IMR-90 (cell line): ENCODE measurements around the gene TMIGD1. TPM values are rescaled to one million over a fixed set of nuclear protein-coding genes. Genes with fewer than 3 reads are reported as not detected.

Experiments
- ATAC-seq: fragments of 200-7000 bp; cut with Tn5 transposase; 2 replicates; pipeline ENCODE4 v1.9.1; 2020; ENCODE audit warnings: low read depth, mild to moderate bottlenecking, moderate library complexity
- BruUV-seq: library from RNA; stranded (reverse); fragments of 400-500 nt; replicated peaks from 2 replicates; lab custom pipeline; 2021; lab: Mats Ljungman, UMichigan
- CTCF ChIA-PET: fragments of 300-600 bp; formaldehyde crosslinking; extraction: SDS; loops from one replicate; lab custom pipeline; 2021; ENCODE audit warnings: antibody characterized with exemption; lab: Yijun Ruan, JAX
- POLR2A ChIA-PET: fragments of 300-600 bp; sonication (Branson Sonifier 250); formaldehyde crosslinking; loops from one replicate; lab custom pipeline; 2022; ENCODE audit warnings: antibody characterized with exemption; ENCODE audit not compliant: unreplicated experiment; lab: Charles Lee
- DNase-seq: peaks from one replicate; pipeline ENCODE4 v3.0.0; 2013
- H2AFZ ChIP-seq: replicated peaks from 2 replicates; pipeline ENCODE3; 2013; ENCODE audit warnings: low read length, mild to moderate bottlenecking; ENCODE audit not compliant: poor library complexity
- H2AK5ac ChIP-seq: 2 replicates; pipeline ENCODE4 v1.6.1; 2013; ENCODE audit warnings: low read depth, low read length, inconsistent platforms
- H2AK9ac ChIP-seq: replicated peaks from 2 replicates; pipeline ENCODE3; 2013; ENCODE audit warnings: mild to moderate bottlenecking, low read depth, low read length, moderate library complexity; ENCODE audit not compliant: poor library complexity
- H2BK120ac ChIP-seq: 2 replicates; pipeline ENCODE4 v1.6.1; 2013; ENCODE audit warnings: low read depth, low read length, inconsistent platforms
- H2BK15ac ChIP-seq: 3 replicates; pipeline ENCODE4 v1.6.1; 2013; ENCODE audit warnings: low read depth, low read length, inconsistent platforms
- H2BK20ac ChIP-seq: 2 replicates; pipeline ENCODE4 v1.6.1; 2013; ENCODE audit warnings: low read depth, mild to moderate bottlenecking, inconsistent platforms, low read length, moderate library complexity
- H2BK5ac ChIP-seq: 2 replicates; pipeline ENCODE4 v1.6.1; 2013; ENCODE audit warnings: mild to moderate bottlenecking, low read depth, low read length, inconsistent platforms; ENCODE audit not compliant: poor library complexity, severe bottlenecking
- H3K14ac ChIP-seq: replicated peaks from 2 replicates; pipeline ENCODE4 v1.6.1; 2013; ENCODE audit warnings: low read depth, low read length, inconsistent platforms
- H3K18ac ChIP-seq: 2 replicates; pipeline ENCODE4 v1.6.1; 2013; ENCODE audit warnings: low read depth, low read length, control low read depth
- H3K23ac ChIP-seq: 2 replicates; pipeline ENCODE4 v1.6.1; 2013; ENCODE audit warnings: low read depth, low read length, inconsistent platforms
- H3K27ac ChIP-seq: 2 replicates; pipeline ENCODE4 v1.5.1; 2013; ENCODE audit warnings: mild to moderate bottlenecking, control low read depth, low read length; ENCODE audit not compliant: insufficient read depth
- H3K27me3 ChIP-seq: 2 replicates; pipeline ENCODE4 v1.6.1; 2013; ENCODE audit warnings: low read length; ENCODE audit not compliant: control insufficient read depth, insufficient read depth
- H3K36me3 ChIP-seq: 2 replicates; pipeline ENCODE4 v1.6.1; 2013; ENCODE audit warnings: low read length, mixed read lengths; ENCODE audit not compliant: control insufficient read depth, insufficient read depth
- H3K4ac ChIP-seq: 2 replicates; pipeline ENCODE4 v1.6.1; 2013; ENCODE audit warnings: low read depth, low read length, inconsistent platforms
- H3K4me1 ChIP-seq: 2 replicates; pipeline ENCODE4 v1.6.1; 2013; ENCODE audit warnings: low read length, mixed read lengths; ENCODE audit not compliant: control insufficient read depth, insufficient read depth
- H3K4me2 ChIP-seq: 2 replicates; pipeline ENCODE4 v1.6.1; 2013; ENCODE audit warnings: low read depth, mild to moderate bottlenecking, control low read depth, low read length, moderate library complexity
- H3K4me3 ChIP-seq: 2 replicates; pipeline ENCODE4 v1.5.1; 2013; ENCODE audit warnings: low read depth, mild to moderate bottlenecking, control low read depth, low read length, moderate library complexity; ENCODE audit not compliant: insufficient read depth
- H3K56ac ChIP-seq: 2 replicates; pipeline ENCODE4 v1.6.1; 2013; ENCODE audit warnings: low read length, inconsistent platforms; ENCODE audit not compliant: insufficient read depth; ENCODE audit errors: extremely low read depth
- H3K79me1 ChIP-seq, 2 experiments: 2 replicates each; pipeline ENCODE4 v1.6.1; 2013; ENCODE audit warnings: low read length in 2 of 2, inconsistent platforms in 1 of 2, low read depth in 1 of 2
- H3K9ac ChIP-seq: 2 replicates; pipeline ENCODE4 v1.6.1; 2013; ENCODE audit warnings: low read depth, low read length, control low read depth
- H3K9me1 ChIP-seq: 2 replicates; pipeline ENCODE4 v1.6.1; 2013; ENCODE audit warnings: low read length, inconsistent platforms; ENCODE audit not compliant: insufficient read depth
- H3K9me3 ChIP-seq: 2 replicates; pipeline ENCODE4 v1.6.1; 2013; ENCODE audit warnings: low read length; ENCODE audit not compliant: control insufficient read depth, insufficient read depth
- H4K20me1 ChIP-seq: 2 replicates; pipeline ENCODE4 v1.6.1; 2013; ENCODE audit warnings: low read length, inconsistent platforms; ENCODE audit not compliant: insufficient read depth
- H4K5ac ChIP-seq: 2 replicates; pipeline ENCODE4 v1.6.1; 2013; ENCODE audit warnings: mild to moderate bottlenecking, low read depth, low read length, control low read depth
- H4K8ac ChIP-seq, 2 experiments: 2 replicates each; pipeline ENCODE4 v1.6.1; 2013; ENCODE audit warnings: low read depth in 2 of 2, low read length in 2 of 2, control low read depth in 1 of 2, inconsistent platforms in 1 of 2
- H4K91ac ChIP-seq: 2 replicates; pipeline ENCODE4 v1.6.1; 2013; ENCODE audit warnings: low read depth, low read length, inconsistent platforms; ENCODE audit not compliant: insufficient read depth
- BHLHE40 ChIP-seq: fragments of 150-350 bp; IDR thresholded peaks from 2 replicates; pipeline ENCODE4 v1.6.1; 2016; ENCODE audit warnings: mild to moderate bottlenecking, low read depth, low read length
- CEBPB ChIP-seq: IDR thresholded peaks from 2 replicates; pipeline ENCODE4 v1.6.1; 2012; ENCODE audit warnings: low read depth, low read length, improper control_type of control experiment
- CHD1 ChIP-seq: IDR thresholded peaks from 2 replicates; pipeline ENCODE4 v1.6.1; 2012; ENCODE audit warnings: low read depth, low read length, improper control_type of control experiment
- FOS ChIP-seq: fragments of 150-350 bp; IDR thresholded peaks from 2 replicates; pipeline ENCODE4 v1.6.1; 2016; ENCODE audit warnings: low read depth, low read length
- MAFK ChIP-seq: IDR thresholded peaks from 2 replicates; pipeline ENCODE4 v1.6.1; 2012; ENCODE audit warnings: low read depth, low read length, improper control_type of control experiment
- MAZ ChIP-seq: IDR thresholded peaks from 2 replicates; pipeline ENCODE4 v1.6.1; 2012; ENCODE audit warnings: low read depth, mild to moderate bottlenecking, low read length, improper control_type of control experiment, moderate library complexity, borderline replicate concordance
- MXI1 ChIP-seq: IDR thresholded peaks from 2 replicates; pipeline ENCODE4 v1.6.1; 2012; ENCODE audit warnings: low read depth, mild to moderate bottlenecking, low read length, moderate library complexity, borderline replicate concordance
- NFE2L2 ChIP-seq: fragments of 150-350 bp; IDR thresholded peaks from 2 replicates; pipeline ENCODE4 v1.6.1; 2016; ENCODE audit warnings: low read depth, mild to moderate bottlenecking, low read length
- POLR2A ChIP-seq: IDR thresholded peaks from 2 replicates; pipeline ENCODE4 v1.6.1; 2012; ENCODE audit warnings: mild to moderate bottlenecking, low read depth, low read length
- RAD21 ChIP-seq: IDR thresholded peaks from 2 replicates; pipeline ENCODE4 v1.6.1; 2012; ENCODE audit warnings: low read length, improper control_type of control experiment
- RCOR1 ChIP-seq: IDR thresholded peaks from 2 replicates; pipeline ENCODE4 v1.6.1; 2012; ENCODE audit warnings: mild to moderate bottlenecking, low read length, improper control_type of control experiment; ENCODE audit not compliant: insufficient replicate concordance
- RFX5 ChIP-seq: IDR thresholded peaks from 2 replicates; pipeline ENCODE4 v1.8.0; 2012; ENCODE audit warnings: low read depth, mild to moderate bottlenecking, low read length, moderate library complexity
- SMC3 ChIP-seq: fragments of 150-350 bp; IDR thresholded peaks from 2 replicates; pipeline ENCODE4 v1.6.1; 2016; ENCODE audit warnings: low read depth, mild to moderate bottlenecking, antibody characterized with exemption, low read length, moderate library complexity
- USF2 ChIP-seq: fragments of 150-350 bp; IDR thresholded peaks from 2 replicates; pipeline ENCODE4 v1.6.1; 2017; ENCODE audit warnings: mild to moderate bottlenecking, antibody characterized with exemption, low read length, low read depth
- WGBS, 2 experiments: methylation state at CpG; one replicate each; pipeline versions ENCODE4 v1.1.5 to v1.1.7; 2013; ENCODE audit warnings: missing lambda C conversion rate in 2 of 2; ENCODE audit not compliant: insufficient read length in 1 of 2; ENCODE audit errors: extremely low coverage in 2 of 2; 5-methylcytosine and 5-hydroxymethylcytosine counted together
- dilution Hi-C: fragments of 300-500 bp; cut with HindIII; formaldehyde crosslinking; loops from one replicate; pipeline ENCODE4 v1.14.3; 2018; ENCODE audit warnings: low sequenced_read_pairs; ENCODE audit not compliant: unreplicated experiment
- in situ Hi-C: fragments of 300-500 bp; cut with MboI; formaldehyde crosslinking; loops from 3 replicates; pipeline ENCODE4 v1.14.3; 2019; ENCODE audit warnings: low sequenced_read_pairs, inconsistent platforms, mixed read lengths
- intact Hi-C: fragments of 100-400 bp; cut with micrococcal nuclease; formaldehyde crosslinking; loops from 2 replicates; pipeline ENCODE4 v1.10.0; 2022
- polyA plus RNA-seq, 3 experiments: library from polyadenylated mRNA; depleted of rRNA; stranded (reverse); fragments of >200 nt; gene quantifications; 2 replicates each; pipeline ENCODE4 v1.2.3, GENCODE V29; 2012; ENCODE audit warnings: low replicate concordance in 1 of 3
- total RNA-seq: library from RNA; depleted of rRNA; stranded (reverse); fragments of >200 nt; gene quantifications from 2 replicates; pipeline ENCODE4 v1.2.3, GENCODE V29; 2012
- TF ChIP-seq, protein P1 (sequence below): fragments of 150-350 bp; IDR thresholded peaks from 2 replicates; pipeline ENCODE4 v1.6.1; 2016; ENCODE audit warnings: low read depth, mild to moderate bottlenecking, low read length, moderate library complexity, borderline replicate concordance
- TF ChIP-seq, protein P2 (sequence below): conservative IDR thresholded peaks from 2 replicates; pipeline ENCODE4 v1.5.1; 2012; ENCODE audit warnings: mild to moderate bottlenecking, low read depth, low read length, improper control_type of control experiment

Gene TMIGD1
- total and polyA plus RNA-seq, 2 of the 4 experiments (the other 2 are of a cell fraction) = not detected

DNA sequence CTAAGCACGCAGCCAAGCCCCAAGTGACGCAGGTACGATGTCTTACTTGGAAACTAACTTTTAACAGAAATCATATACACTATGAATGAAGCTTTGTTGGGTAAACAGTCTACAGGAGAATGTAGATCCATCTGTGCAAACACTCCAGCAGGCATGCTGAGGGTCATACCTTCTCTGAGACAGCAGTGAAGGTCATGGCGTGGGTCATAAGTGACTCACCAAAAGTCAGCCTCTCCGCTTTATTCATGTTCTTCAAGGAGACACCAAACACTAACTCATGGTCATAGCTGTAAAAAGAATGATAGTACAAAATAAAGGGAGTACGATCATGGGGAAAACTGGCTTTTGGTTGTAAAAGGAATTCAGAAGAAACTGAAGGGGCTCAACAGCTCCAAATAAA, 62.8 kb downstream of the TMIGD1 start:
- CTCF ChIA-PET = interaction anchor here (0.6 to 1.2 kb wide), 2 partner anchors 165 to 166 kb away, joined by 3 read pairs; no protein-coding TSS in a partner anchor
- peak; percentile 64 for DNase-seq
- intact Hi-C loops = loop anchor here (5.0 kb wide), 1 partner anchor 84 kb away; no protein-coding TSS in a partner anchor

More for the DNA sequence above, 62.8 kb downstream of the TMIGD1 start:
- no peak overlapping the region for H2AK9ac ChIP-seq
- no peak overlapping the region for H4K91ac ChIP-seq
- in situ Hi-C loops = no loop called here
- H3K18ac ChIP-seq = no peak overlapping the region
- H3K4ac ChIP-seq = no peak overlapping the region
- no peak overlapping the region for H3K23ac ChIP-seq
- no peak overlapping the region for H4K8ac ChIP-seq
- H2BK20ac ChIP-seq = no peak overlapping the region
- no peak overlapping the region for H3K56ac ChIP-seq
- TF ChIP-seq MAFK (no peak), SMC3 (no peak), BHLHE40 (no peak), FOS (no peak), CHD1 (no peak), RCOR1 (no peak), POLR2A (no peak), NFE2L2 (no peak), USF2 (no peak), RAD21 (no peak), RFX5 (no peak), MAZ (no peak), CEBPB (no peak), MXI1 (no peak)
- TF ChIP-seq, protein P1, sequence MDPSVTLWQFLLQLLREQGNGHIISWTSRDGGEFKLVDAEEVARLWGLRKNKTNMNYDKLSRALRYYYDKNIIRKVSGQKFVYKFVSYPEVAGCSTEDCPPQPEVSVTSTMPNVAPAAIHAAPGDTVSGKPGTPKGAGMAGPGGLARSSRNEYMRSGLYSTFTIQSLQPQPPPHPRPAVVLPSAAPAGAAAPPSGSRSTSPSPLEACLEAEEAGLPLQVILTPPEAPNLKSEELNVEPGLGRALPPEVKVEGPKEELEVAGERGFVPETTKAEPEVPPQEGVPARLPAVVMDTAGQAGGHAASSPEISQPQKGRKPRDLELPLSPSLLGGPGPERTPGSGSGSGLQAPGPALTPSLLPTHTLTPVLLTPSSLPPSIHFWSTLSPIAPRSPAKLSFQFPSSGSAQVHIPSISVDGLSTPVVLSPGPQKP = no peak
- TF ChIP-seq, protein P2, sequence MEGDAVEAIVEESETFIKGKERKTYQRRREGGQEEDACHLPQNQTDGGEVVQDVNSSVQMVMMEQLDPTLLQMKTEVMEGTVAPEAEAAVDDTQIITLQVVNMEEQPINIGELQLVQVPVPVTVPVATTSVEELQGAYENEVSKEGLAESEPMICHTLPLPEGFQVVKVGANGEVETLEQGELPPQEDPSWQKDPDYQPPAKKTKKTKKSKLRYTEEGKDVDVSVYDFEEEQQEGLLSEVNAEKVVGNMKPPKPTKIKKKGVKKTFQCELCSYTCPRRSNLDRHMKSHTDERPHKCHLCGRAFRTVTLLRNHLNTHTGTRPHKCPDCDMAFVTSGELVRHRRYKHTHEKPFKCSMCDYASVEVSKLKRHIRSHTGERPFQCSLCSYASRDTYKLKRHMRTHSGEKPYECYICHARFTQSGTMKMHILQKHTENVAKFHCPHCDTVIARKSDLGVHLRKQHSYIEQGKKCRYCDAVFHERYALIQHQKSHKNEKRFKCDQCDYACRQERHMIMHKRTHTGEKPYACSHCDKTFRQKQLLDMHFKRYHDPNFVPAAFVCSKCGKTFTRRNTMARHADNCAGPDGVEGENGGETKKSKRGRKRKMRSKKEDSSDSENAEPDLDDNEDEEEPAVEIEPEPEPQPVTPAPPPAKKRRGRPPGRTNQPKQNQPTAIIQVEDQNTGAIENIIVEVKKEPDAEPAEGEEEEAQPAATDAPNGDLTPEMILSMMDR = no peak
- no peak overlapping the region for H3K14ac ChIP-seq
- H3K36me3 ChIP-seq = peaks cover 24% of the 10 kb centered on the region
- peaks cover 0 to 4% of the 10 kb centered on the region in 2 experiments; a peak in 2 of 4 replicates for H3K79me1 ChIP-seq
- dilution Hi-C loops = no loop called here
- ATAC-seq = peak; percentile 74
- BruUV-seq = no TSS peak
- no peak overlapping the region for H2BK15ac ChIP-seq
- POLR2A ChIA-PET = no interaction called here
- H3K4me2 ChIP-seq = no peak overlapping the region
- no peak overlapping the region for H2BK5ac ChIP-seq
- no peak overlapping the region for H4K5ac ChIP-seq
- H3K4me3 ChIP-seq = no peak overlapping the region
- H2AFZ ChIP-seq = no peak overlapping the region
- WGBS, 2 experiments = no CpG with 5 or more reads among the region's 6 CpGs
- no peak overlapping the region for H2BK120ac ChIP-seq
- H3K27me3 ChIP-seq = no peaks in the 10 kb centered on the region
- no peak overlapping the region for H2AK5ac ChIP-seq
- no peaks in the 10 kb centered on the region for H3K9me3 ChIP-seq
- no peaks in the 10 kb centered on the region; the same call in 1 of the 2 replicates for H3K4me1 ChIP-seq
- no peaks in the 10 kb centered on the region for H4K20me1 ChIP-seq
- H3K27ac ChIP-seq = no peak overlapping the region
- peaks cover 8% of the 10 kb centered on the region; the same call in 1 of the 2 replicates for H3K9me1 ChIP-seq
- no peak overlapping the region for H3K9ac ChIP-seq
